Amniotic stem cell (primary cell): ENCODE results near the gene TBC1D22B.
"Not testable (repeated sequence)": the region's sequence is repeated elsewhere in the genome, so short reads cannot be mapped to it uniquely, and the experiment has no call there.

Source experiments
- DNase-seq: peaks from one replicate; lab custom pipeline; 2025; lab: John Stamatoyannopoulos, UW

Gene TBC1D22B

DNA sequence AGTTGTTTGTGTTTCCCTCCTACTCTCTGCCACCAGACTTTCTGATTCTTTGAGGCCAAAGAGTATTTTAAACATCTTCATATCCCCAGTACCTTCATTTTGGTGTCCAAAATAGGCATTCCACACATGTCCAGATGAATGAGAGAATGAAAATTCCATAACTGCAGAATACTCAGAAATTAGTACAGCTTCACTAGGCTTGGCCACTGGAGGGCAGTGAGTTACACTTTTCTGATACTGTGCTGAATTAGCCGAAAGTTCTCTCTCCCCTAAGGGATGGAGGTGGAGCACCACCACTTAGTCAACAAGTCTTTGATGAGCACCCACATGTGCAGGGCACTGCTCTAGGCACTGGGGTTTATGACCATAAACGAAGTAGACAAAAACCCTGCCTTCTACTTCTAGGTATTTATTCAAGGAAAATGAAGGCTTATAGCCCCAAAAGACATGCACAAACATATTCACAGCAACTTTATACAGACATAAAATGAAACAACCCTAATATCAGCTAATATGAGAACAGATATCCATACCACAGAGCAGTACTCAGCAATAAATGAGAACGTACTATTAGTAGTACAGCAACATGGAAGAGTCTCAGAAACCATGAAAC, 46.4 kb downstream of the TBC1D22B start:
- DNase-seq: peak; percentile 28

DNA sequence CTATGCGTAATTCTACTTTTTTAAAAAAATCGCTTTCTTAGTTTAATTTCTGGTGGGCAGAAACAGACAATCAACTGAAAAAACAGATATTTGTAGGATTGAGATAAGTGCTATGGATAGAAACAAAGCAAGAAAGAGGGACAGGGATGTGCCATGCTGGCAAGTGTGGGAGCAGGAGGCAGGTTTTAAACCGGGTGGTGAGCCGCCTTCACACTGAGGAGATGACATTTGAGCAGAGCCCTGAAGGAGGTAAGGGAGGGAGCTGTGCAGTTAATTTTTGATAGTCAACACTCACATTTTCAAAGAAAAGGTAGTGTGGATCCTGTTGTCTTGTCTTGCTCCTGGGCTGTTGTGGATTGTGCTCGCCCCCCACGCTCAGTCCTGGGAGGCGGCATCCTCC, 47.2 kb downstream of the TBC1D22B start:
- no peak for DNase-seq

DNA sequence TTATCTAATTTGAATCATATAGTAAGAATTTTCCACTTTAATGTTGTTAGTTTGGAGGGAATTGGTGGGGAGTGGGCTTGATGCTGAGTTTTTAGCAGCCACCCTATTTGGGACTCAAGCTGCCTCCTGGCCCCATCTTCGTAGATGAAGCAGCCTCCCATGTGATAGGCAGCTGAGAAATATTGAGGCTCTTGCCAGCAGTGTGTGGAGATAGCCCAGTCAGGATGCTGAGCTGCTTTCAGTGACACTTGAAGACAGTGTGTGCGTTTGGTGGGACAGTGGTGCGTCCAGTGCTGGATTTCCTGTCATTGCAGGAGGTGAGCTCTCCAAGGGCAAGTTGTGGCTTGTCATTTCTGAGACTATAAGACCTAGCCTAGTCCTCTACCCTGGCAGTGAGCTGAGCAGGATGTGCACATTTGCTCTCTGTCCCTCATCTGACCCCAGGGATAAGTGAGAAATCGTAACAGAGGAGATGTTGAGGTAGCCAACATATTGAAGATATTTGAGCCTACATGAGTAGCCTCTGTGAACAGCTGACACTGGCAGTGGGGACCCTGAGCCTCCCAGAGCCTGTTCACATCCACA, 48.4 kb downstream of the TBC1D22B start:
- DNase-seq: no peak

DNA sequence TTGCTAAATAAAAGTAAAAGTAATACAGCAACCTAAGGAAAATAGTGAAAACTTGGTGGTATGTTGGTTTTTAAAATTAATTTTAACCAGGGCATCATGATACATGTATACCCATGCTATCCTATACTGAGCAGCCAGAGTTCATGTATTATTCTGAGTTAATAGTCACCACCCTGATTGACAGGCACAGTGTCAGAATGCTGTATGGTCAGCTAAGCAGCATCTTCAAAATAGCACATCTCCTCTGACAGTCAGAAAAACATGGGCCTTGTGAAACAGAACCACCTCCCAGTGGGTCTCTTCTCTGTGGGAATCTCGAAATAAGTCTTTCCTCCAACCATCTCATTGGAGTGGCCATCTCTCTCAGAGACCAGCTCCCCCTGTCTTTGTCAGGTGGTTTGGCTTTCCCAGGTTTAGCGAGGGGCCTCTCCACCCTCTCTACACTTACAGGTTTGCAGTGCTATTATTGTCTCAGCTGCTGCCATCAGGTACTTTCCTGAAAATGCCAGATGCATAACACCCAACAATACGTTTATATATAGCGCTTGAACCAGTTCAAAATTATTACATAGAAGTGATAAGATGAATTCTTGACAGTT, 49.2 kb downstream of the TBC1D22B start:
- no peak for DNase-seq

DNA sequence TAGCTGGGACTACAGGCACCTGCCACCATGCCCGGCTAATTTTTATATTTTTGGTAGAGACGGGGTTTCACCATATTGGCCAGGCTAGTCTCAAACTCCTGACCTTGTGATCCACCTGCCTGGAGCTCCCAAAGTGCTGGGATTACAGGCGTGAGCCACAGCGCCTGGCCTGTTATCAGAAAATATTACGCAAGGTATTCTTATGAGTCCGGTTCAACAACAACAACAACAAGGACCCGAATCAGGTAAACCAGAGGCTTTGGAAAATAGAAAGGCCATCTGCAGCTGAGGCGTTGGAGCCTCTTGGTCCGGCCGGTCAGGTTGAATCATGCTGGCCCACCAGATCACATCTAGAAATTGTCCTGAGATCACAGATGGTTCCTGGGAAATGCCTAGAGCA, 49.9 kb downstream of the TBC1D22B start:
- DNase-seq: not testable (repeated sequence)

DNA sequence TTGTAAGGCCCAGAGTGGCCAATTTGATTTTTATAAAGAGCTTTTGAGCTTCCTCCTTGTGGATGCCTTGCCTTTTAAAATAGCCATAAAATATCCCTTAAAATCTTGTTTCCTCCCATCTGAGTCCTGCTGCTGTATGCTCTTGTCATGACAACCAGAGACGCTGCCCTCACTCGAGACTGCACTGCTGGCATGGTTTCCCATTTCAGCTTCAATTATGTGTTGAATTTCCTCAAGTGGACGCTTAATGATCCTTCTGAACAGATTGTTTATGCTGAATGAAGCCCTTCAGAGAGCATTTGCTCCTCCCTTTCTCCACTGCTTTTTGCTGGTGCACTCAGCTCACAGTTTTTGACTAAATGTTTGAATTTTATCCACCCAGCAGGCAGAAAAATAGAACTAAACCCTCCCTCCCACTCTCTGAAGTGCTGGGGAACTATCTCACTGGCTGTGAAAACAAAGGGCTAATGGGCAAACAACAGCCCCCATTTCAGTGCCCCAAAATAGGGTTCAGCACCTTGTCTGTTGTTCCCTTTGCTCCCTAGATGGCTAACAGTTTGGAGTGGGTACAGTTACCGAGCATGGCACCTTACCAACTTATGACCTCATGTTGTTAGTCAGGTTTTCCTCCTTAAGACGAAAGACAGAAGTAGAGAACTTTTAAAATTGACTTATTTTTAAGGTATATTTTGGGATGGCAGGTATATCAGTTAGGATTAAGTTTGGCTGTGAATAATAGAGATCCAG, 50.7 kb downstream of the TBC1D22B start:
- no peak for DNase-seq

DNA sequence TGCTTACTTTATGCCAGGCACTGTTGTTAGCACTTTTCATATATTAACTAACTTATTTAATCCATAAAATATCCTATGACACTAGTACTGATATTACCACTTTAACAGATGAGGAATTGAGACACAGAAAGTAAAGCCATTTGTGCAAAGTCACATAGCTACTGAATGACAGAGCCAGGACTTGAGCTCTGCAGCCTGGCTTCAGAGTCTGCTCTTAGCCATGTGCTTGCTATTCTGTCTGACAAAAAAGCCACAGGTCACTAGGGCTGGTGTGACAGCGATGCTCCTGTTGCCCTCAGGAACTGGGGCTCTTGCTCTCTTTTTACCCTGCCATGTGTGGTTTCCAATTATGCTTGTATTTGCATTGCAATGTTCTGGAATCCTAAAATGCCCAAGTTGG, 51.5 kb downstream of the TBC1D22B start:
- DNase-seq: no peak

DNA sequence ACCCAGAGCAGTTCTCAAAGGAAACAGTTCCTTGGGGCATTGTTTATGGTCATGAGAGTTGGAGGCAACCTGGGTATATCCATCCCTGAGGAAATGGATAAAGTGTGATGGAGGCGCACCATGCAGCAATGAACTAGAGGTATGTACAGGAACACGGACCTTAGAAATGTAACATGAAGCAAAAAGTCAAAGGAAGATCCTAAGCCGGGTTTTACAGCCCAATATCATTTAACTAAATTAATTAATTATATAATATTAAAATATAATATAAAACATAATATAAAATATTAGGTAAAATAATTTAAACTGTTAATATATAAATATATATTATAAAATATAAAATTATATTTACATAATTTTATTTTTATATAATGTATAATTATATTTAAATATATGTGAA, 52.1 kb downstream of the TBC1D22B start:
- DNase-seq: no peak

DNA sequence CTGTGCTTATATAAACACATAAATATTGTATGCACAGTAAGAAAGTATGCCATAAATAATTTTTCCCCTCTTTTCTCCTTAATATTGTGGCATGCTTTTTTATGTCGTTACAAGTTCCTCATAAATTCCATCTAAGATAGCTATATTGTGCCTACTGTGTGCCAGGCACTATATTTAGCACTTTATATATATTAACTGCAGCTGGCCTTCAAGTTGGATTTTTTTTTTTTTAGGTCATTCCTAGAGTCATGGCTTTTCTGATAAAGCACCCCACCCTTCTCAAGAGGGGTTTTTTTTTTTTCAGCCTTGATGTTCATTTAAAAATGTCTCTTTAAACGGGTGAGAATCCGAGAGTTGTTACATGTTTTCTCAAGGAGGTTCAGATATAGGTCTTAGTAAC, 53.4 kb downstream of the TBC1D22B start:
- DNase-seq: no peak

DNA sequence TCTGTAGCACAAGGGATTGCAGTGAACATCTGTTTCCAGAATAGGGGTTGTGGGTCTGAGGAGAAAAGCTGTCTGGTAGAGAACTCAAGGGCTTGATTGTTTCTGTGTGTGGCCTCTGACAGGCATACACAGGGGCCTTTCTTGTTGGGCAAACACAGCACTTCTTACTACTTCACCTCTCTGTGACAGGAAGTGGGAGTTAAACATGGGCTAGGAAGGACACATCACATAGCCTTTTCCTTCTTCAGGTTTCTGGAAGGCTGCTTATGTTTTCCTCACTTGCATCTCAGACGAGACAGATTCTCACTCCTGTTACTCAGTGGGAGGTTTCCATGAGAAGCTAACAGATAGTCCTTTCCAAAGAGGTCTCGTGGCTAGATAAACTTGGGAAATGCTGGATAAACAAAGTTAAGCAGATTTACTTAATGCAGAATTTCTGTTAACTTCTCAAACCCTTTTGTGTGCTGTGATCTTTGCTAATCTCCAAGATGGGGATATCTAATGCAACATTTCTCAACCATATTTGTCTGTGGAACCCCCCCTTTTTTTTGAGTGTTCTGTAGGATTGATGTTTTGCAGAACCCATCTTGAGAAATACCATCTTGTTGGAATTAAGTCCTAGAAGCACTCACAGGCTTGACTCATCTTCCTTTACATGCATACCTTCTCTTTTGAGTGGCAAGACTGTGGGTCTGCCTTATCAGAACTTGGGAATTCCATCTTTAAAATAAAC, 54.3 kb downstream of the TBC1D22B start:
- no peak for DNase-seq

DNA sequence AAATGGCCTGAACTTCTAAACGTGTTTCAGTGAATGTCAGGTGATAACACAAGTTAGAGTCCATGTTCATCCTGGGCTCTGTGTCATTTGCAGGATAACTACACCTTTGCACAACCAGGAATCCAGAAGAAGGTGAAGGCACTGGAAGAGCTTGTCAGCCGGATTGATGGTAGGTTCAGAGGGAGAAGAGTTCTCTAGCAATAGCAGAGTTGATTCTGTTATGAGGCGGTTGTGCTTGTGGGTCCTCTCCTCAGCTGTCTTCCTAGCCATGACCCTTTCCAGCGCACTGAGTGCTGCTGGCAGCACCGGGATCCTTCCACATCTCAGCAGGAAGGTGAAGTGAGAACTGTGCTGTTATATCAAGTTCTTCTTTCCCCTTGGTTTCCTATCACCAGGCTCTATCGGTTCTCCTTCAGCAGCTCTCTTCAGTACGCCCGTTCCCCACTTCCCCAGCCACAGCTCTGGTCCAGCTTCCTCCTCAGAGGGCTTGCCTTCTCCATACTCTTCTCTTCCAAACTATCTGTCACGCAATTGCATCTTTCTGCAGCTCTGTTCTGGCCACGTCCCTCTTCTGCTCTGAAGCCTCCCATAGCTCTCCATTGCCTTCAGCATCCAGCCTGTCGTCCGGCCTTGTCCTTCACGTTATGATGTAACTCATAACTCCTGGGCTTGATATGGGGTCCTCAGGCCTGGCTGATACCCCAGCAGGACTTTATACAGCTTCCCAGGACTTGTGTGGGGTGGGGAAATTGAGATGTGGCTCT, 56.3 kb downstream of the TBC1D22B start:
- DNase-seq: no peak

DNA sequence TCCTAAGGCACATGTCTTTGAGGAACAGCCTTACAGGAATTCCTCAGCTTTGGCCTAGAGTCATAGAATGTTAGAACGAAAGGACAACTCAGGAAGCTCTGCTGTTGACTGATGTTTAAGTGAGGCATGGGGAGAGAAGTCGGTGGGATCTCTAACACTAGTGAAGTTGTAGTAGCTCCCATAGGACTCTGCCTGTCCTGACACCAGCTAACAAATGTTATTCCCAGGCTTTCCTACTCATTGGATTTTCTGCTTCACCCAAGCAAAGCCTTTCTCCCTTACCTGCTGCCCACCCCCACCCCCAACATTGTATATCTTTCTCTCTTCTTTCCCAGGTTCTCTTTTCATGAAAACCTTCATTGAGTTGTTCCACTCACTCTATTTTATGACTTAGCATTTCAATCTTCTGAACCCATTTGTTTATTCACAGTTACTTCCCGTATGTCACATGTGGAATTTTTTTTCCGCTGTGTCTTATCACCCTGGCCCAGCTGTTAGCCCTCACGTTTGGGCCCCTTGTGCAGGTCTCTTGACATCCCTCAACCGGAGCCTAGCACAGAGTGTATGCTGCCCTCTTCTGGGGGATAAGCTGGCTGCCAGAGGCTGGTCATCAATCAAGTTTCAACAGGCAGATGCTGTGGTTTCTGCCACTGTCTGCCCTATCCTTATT, 57.0 kb downstream of the TBC1D22B start:
- DNase-seq: no peak

DNA sequence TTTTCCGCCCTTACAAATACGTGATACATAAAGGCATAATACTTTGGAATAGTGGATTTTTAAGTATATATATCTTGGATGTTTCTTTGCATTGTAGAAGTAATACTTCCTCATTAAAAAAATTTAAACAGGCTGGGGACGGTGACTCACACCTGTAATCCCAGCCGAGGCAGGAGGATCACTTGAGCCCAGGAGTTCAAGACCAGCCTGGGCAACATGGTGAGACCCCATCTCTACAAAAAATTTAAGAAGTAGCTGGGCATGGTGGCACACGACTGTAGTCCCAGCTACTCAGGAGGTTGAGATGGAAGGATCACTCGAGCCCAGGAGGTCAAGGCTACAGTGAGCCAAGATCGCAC, 57.6 kb downstream of the TBC1D22B start:
- DNase-seq: no peak

DNA sequence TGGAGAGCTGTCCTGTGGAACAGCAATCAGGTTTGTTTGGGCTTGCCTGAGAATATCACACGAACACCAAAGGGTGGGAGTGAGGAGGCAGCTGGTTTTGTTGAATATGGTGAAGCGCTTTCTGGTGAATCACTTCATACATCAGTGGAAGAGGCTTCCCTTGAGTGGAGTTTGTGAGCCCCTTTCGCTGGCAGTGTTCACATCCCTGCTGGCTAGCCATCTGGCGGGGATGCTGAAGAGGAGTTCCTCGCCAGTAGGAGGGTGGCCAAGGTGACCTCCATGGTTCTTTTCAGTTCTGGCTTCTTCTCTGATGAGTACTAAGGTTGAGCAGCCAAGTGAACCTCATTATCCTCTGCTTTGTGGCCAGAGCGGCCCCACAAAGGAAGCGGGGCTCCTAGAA, 58.5 kb downstream of the TBC1D22B start:
- DNase-seq: no peak

DNA sequence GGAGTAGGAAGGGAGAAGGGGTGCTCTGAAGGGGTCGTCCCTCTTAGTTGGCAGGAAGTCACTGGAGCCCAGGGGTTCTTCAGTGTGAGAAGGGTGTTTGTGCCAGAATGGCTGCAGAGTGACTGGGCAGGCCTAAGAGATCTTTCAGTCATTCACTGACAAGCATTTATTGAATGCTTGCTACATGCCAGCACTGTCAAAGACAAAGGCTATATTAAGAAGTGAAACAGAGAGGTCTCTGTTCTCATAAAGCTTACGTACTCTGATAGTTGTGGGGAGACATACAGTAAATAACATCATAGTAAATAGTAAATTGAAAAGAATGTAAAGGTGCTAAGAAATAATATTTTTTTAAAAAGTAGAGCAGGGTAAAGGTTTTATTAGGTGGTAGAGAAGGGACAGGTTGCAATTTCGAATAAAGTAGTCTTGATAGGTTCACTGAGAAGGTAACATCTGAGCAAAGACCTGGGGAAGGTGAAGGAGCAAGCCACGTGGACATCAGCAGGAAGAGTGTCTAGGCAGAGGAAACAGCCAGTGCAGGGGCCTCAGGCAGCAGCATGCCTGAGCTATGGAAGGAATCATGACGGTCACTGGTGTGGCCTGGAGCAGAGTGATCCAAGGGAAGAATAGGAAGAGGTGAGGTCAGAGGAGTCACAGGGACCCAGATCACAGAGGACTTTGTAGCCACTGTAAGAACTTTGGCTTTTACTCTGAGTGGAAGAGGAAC, 59.9 kb downstream of the TBC1D22B start:
- no peak for DNase-seq

DNA sequence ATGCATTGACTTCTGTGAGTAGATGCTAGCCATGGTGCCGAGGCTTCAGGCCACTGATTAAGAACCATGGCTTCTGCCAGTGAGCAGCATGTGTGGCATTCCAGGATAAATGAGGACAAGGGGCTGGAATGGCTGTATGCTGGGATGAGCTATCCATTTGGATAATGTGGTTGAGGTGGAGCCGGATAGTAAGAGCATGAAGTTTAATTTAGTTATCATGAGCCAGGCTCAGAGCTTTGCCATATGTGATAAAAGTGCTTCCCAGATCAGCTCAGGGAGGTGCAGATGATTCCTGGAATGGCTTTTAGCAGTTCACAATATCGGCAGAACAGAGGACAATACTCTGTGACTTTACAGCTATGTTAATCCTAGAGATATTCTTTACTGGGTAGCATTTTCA, 61.6 kb downstream of the TBC1D22B start:
- no peak for DNase-seq

DNA sequence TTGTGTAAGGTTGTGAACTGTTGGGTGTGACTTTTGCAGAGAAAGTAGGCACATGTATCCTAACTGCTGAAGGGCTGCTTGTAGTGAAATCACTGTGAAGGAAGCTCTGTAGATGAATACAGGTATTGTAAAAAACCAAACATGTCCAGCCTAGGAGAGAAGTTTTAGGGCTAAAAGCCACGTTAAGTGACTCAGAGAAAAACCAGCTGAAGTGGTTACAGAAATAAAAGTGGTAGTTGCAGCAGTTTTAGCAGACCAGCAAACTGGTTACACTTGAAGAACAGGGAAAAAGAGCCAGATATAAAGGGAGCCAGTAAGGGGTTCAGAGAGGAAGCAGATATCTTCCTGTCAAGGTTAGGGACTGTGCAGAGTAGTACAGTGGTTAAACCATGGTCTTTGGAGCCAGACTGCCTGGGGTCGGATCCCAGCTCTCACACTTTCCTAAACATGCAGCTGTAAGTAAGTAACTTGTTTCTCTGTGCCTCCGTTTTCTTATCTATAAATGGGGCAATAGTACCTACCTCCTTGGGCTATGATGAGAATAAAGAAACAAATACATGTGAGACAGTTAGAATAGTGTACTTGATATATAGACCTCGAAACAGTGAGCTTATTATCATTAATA, 62.4 kb downstream of the TBC1D22B start:
- no peak for DNase-seq

DNA sequence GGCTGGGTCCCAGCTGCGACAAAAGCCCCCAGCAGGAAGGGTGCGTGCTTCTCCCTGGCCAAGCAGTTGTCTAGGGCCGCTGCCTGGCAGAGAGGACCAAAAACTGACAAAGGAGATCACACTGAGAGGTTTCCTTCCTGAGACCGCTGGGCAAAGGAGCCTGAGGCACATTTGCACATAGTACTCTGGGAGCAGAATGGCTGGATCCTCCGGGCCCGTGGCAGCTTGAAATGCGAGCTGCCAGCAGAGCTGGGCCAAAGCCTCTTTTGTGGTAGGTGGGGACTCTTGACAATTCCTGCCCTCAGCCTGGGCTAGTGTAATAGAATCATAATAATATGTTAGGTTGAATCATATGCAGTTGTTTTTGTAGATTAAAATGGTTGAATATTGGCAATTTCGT, 63.1 kb downstream of the TBC1D22B start:
- no peak for DNase-seq

DNA sequence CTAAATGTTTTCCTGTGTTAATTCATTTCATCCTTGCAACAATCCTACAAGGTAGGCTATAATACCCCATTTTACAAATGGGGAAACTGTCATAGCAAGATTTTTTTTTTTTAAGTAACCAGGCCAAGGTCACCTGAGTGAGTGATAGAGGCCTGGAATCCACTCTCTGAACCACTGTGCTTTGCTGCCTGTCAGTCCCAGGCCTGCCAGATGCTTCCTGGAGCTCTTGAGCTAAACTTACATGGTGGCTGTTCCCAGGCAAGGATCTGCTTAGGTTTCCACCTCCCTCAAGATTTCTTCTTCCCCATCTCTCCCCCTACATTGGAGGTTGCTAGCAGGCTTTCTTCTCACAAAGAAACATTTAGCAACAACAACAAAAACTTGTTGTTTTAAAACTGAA, 63.5 kb downstream of the TBC1D22B start:
- no peak for DNase-seq
